Hematopoietic multipotent progenitor cell treated with erythropoietin and hydrocortisone succinate and interleukin-3 and kit ligand, for 8 days (in vitro differentiated cells): Measurements from ENCODE around the gene VPS26B.
"Not testable (repeated sequence)": the region's sequence is repeated elsewhere in the genome, so short reads cannot be mapped to it uniquely, and the experiment has no call there.

Source experiments
- DNase-seq: peaks from one replicate; pipeline ENCODE4 v3.0.0-alpha.2; 2015

Gene VPS26B

GRCh38 chr11:134223836-134224709 is at the start of gene VPS26B, which contains the start of gene NCAPD3:
Gene VPS26B, plus strand, starts transcription at chr11:134224671. Its CDS starts 452 bp downstream, at chr11:134225123.
Gene NCAPD3, minus strand, starts transcription at chr11:134223967. Its CDS starts 41 bp downstream, at chr11:134223926.
- DNase-seq, result peak; percentile 97

DNA sequence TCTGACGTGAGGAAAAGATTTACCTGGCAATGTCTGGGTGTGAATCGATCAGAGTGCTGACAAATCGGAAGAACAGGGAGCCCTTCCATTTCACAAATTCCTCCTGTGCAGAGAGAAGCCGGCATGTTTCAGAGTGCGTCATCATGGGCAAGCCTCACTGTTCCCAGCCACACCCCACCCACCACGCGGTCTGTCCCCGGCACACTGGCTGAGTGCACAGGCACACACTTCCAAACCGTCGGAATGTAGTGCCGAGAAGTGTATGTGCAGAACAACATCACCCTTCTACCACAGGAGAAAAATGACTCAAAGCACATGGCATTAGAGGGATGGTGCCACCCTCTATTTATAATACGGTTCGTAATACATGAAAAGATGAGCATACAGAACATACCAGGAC is 48.2 kb upstream of the VPS26B start:
- no peak for DNase-seq

DNA sequence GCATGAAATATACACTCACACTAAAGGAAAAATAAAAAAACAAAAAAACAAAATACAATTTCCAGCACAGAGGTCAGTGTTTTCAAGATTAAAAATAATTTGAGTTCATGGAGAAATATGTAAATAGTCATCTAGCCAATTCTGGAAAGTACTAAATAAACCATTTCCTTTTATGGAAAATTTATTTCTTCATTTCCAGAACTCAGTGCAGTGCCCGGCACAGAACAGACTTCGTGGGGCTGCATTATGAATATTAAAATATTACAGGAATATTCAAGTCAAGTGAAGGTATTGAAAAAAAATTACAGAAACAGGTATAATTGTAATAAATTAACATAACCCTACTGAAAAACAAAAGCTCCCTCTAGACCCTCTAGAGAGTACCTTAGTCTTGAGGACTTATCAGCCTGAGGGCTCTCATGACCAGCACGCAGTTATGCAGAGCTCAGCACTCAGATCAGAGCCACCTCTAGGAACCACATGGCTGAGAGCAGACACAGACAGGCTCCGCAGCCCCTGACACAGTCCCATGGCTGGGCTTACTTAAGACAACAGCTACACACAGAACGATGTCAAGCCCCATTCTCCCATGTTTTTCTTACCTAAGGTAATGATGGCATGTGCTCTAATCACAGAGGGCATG is 46.3 kb upstream of the VPS26B start:
- DNase-seq, result no peak

DNA sequence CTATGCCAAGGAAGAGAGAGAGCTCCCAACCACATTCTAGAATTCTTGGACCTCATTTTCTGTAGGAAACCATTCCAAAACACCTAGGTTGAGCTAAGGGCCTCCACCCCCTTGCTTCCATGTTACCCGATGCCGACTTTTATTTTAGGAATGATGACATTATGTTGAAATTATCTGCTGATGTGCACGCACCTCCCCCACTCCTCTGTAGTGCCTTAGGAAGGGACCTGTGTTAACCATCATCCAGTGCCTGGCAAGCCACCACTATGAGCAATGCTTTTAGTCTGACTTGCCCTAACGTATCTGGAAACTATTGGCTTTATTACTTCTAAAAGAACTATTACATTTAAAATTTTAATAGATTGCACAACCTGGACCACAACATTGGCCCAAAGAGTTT is 42.8 kb upstream of the VPS26B start:
- no peak for DNase-seq

- not testable (repeated sequence) for DNase-seq
These were observed 36.4 kb upstream of the VPS26B start for GRCh38 chr11:134188092-134188491.

GRCh38 chr11:134196756-134197155 is 27.7 kb upstream of the VPS26B start:
- DNase-seq, result peak; percentile 5

GRCh38 chr11:134199531-134199930 is 24.9 kb upstream of the VPS26B start:
- DNase-seq, result no peak

DNA sequence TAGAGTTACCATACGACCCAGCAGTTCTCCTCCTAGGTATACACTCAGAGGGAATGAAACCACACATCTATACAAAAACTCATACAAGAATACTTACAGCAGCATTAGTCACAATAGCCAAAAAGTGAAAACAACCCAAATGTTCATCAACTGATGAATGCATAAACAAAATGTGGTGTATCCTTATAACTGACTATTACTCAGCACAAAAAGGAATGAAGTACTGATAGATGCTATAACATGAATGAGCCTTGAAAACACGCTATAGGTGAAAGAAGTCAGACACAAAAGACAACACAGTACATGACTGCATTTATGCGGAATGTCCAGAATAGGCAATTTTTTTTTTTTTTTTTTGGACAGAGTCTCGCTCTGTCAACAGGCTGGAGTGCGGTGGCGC is 23.8 kb upstream of the VPS26B start:
- DNase-seq, result no peak

DNA sequence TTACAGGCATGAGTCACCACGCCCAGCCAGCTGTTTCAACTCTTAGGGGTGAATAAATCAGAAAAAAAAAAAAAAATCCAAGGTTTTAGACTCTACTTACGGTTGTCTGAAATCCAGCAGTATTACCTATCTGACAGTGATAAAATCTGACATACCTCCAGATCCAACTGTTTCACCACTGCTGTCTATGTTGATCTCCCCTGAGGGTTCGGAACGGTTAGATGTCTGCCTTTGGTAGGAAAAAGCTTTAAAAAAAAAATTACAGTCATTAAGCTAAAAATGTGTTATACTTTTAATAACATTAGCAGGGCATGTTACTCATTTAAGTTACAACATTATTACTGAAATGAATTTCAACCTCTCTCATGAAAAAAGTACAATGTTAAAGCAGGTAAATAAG is 21.8 kb upstream of the VPS26B start:
- no peak for DNase-seq

GRCh38 chr11:134205729-134206128 is 18.7 kb upstream of the VPS26B start:
- DNase-seq, result no peak

- DNase-seq, result no peak
These were observed 18.3 kb upstream of the VPS26B start for GRCh38 chr11:134206185-134206584.

GRCh38 chr11:134207538-134208239 is 16.8 kb upstream of the VPS26B start:
- DNase-seq, result peak; percentile 61

- no peak for DNase-seq
These were observed 8.6 kb upstream of the VPS26B start for GRCh38 chr11:134215836-134216235.

- no peak for DNase-seq
These were observed 7.7 kb upstream of the VPS26B start for GRCh38 chr11:134216816-134217215.

DNA sequence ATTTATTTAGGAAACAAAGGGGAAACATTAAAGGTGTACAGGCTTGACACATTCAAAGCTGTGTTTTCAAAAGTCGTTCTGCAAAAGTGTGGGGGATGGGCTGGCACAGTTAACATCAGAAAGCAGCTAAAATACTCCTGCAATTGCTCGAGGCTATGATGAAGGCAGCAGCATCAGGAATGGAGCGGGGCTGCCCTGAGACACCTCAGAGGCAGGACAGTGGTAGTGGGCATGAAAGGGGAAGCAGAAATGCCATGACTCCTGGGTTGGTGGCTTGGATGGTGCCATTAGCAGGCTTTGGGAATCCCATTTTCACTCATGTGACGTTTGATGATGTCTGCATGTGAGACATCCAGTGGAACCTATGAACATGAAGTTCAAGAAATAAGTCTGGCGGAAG is 1.4 kb upstream of the VPS26B start:
- DNase-seq, result peak; percentile 28

- peak; percentile 89 for DNase-seq
These were observed 516 bp downstream of the VPS26B start for GRCh38 chr11:134224710-134225664.

GRCh38 chr11:134226806-134227325 is 2.4 kb downstream of the VPS26B start:
- no peak for DNase-seq

DNA sequence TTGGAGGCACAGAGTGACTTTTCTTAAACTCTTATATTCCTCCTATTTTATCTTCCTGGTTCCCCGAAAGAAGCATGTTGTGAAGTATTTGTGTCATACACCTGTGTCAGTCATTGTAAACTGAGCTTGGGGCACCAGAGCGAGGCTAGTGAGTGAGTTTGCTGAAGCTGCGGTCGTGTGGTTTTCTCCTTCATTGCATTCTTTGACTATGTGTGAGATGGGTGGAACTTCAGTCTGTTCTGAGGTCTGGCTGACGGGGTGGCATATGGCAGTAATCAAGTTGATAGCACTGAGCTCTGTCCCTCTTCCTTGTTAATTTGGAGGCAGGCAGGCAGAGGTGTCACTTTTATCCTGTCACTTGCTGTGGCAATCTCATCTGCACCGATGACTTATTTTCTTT is 4.2 kb downstream of the VPS26B start:
- no peak for DNase-seq

DNA sequence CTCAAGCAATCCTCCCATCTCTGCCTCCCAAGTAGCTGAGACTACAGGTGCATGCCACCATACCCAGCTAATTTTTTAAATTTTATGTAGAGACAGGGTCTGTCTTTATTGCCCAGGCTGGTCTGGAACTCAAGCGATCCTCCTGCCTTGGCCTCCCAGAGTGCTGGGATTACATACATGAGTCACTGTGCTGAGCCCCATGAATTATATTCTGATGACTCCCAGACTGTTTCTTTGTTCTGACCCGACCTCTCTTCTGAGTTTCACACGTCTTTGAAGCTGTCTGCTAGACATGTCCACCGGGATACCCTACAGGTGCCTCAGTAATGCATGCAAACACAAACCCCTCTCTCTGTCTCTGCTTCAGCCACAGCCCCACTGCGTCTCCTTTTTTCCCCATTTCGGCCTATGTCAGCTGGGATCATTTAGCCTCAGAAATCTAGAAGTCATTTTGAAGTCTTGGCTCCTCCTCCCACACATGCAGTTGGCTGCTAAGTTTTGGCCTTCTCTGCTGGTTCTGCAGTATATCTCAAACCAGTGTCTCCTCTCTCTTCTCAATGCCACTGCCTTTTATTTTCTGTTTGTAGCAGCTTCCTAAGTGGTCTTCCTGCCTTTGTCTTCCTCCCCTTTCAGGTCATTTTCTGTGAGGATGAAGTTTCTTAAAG is 4.8 kb downstream of the VPS26B start:
- DNase-seq, result no peak

GRCh38 chr11:134230339-134230738 is 5.9 kb downstream of the VPS26B start:
- no peak for DNase-seq

DNA sequence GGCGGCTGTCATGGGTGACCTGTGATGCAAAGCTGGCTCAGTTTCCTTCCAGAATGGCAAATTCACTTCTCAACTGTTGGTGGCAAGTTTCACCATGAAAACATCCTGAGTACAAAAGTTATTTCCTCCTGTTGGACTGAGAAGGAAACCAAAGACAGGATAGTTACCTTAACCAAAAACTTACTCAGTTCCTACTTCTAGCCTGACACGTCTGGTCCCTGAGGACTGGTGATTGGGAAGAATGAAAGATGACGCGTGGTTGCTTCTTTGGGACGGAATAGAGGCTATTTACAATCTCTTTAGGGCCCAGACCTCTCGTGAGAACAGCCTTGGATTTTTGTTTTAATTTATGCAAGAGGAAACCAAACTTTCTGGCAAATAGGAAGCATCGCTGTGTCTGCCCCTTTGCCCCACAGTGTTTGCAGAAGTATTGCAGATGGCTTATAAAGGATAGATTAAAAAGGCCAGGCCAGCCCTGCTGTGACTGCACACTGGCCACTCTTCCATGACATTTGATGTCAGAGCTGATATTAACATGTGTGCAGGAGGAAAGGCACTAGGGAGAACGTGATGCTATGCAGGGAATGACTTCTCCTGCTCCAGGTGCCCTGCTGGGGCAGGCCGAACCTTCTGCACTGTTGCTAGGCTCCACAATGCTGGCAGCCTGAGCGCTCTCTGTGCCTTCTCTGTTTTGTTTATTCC is 7.6 kb downstream of the VPS26B start:
- no peak for DNase-seq
